Epithelial cell of prostate (primary cell): ENCODE data around the gene IGF2.
"Not testable (repeated sequence)": the region's sequence is repeated elsewhere in the genome, so short reads cannot be mapped to it uniquely, and the experiment has no call there.

Source experiments
- DNase-seq: peaks from one replicate; pipeline ENCODE4 v3.0.0-alpha.2; 2011; ENCODE audit warnings: low read depth, low spot score
- H3K27ac ChIP-seq: fragments of 450-650 bp; 2 replicates; pipeline ENCODE4 v1.5.1; 2017; ENCODE audit warnings: mild to moderate bottlenecking

The IGF2 gene, protein sequence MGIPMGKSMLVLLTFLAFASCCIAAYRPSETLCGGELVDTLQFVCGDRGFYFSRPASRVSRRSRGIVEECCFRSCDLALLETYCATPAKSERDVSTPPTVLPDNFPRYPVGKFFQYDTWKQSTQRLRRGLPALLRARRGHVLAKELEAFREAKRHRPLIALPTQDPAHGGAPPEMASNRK

DNA sequence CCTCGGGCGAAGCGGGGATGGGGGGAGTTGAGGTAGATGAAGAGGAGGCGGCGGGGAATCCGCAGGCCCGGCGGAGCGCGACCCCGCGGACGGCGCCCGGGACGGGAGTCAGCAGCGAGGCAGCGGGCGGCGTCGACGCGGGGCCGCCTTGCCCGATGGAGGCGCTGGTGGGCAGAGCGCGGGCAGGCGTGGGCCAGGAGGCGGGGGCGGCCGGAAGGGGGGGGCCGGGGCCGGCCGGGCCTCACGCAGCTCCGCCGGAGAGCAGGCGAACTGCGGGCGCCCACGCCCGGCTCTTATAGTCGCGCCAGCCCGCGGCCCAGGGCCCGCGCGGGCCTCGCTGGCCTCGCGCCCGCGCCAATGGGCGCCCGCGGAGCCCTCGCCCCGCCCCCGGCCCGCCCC, at the start of gene IGF2:
IGF2 (minus strand) TSS at position 267 of the 399 bp plus-strand sequence. CDS start 3,866 bp downstream, outside the sequence.
- DNase-seq: no peak
- H3K27ac ChIP-seq: no peak within 1 kb of the TSS

DNA sequence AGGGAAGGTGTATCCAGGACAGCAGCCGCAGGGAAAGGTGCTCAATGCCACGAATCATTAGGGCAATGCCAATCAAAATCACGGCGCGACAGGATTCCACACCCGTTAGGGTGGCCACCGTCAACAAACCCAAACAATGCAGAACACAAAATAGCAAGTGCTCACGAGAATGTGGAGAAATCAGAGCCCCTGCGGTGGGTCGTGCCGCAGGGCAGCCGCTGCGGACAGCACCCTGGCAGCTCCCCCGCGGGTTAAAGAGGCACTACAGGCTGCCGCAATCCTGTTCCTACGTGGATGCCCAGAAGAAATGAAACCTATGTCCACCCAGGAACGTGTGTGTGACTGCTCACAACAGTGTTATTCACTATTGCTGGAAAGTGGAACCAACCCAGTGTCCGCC, 49.6 kb upstream of the IGF2 start:
- no peak for DNase-seq
- no peak overlapping the region for H3K27ac ChIP-seq

DNA sequence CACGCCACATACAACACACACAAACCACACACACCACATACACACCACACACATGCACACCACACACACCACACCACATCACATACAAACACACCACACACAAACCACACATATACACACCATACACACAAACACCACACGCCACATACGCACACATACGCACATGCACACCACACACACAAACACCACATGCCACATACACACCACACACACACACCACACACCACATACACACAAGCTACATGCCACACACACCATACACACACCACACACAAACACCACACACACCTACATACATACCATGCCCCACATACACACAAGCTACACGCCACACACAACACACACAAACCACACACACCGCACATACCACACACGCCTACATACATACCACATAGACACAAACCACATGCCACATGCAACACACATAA, 48.1 kb upstream of the IGF2 start:
- DNase-seq: no peak
- H3K27ac ChIP-seq: no peak overlapping the region

DNA sequence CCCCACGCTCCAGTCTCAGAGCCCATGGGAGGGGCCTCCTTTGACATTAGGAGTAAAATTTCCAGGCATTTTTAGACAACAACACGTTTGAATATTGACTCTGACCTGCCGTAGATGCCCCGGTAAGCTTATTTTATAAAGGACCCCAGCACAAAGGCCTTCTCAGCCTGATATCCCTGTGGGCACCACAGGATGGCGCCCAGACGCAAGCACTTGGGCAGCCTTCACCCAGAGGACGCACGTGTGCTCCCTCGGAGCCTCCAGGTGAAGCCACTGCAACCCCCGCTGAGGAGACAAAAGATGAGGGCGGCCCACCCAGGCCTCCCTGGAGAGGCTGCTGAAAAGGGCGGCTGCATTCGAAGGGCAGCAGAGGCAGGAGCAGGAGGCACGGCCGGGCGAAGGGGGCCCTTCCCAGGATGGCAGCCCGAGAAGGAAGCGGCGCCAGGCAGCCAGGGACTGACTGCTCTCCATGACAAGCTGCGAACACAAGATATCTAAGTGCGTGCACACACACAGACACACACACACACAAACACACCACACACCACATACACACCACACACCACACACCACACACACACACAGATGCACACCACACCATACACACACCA, 47.6 kb upstream of the IGF2 start:
- no peak for DNase-seq
- no peak overlapping the region for H3K27ac ChIP-seq

DNA sequence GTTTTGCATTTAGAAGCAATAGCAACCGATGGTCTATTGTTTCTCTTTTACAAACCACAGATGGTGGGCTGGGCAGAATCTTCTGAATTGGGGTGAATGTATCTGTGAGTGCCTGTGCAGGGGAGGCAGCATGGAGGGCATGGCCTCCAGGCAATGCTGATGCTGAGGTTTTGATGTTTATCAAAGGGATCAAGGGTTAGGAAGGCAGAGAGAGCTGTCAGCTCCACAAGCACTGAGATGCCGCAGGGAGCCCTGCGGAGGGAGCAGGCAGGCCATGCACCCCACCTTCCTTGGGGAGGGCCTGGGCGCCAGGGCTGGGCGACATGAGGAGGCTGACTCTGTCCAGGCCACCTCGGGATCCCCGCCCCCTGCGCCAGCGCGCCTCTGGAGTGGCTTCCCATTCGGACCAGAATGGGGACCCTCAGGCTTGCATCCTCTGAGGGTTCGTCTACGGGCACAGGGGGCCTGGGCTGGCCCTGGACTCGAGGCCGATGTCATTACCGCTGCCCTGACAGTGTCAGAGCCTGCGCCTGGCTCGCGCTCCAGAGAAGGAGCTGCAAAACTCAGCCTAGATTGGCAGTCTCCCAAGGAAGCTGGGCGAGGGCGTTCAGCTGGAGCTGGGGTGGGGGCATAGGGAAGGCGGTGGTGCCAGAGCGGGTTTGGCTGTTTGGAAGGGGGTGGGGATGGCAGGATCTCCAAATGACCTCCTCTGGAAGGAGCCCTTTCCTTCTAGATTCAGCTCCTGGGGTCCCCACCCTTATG, 46.3 kb upstream of the IGF2 start:
- DNase-seq: no peak
- H3K27ac ChIP-seq: no peak overlapping the region

DNA sequence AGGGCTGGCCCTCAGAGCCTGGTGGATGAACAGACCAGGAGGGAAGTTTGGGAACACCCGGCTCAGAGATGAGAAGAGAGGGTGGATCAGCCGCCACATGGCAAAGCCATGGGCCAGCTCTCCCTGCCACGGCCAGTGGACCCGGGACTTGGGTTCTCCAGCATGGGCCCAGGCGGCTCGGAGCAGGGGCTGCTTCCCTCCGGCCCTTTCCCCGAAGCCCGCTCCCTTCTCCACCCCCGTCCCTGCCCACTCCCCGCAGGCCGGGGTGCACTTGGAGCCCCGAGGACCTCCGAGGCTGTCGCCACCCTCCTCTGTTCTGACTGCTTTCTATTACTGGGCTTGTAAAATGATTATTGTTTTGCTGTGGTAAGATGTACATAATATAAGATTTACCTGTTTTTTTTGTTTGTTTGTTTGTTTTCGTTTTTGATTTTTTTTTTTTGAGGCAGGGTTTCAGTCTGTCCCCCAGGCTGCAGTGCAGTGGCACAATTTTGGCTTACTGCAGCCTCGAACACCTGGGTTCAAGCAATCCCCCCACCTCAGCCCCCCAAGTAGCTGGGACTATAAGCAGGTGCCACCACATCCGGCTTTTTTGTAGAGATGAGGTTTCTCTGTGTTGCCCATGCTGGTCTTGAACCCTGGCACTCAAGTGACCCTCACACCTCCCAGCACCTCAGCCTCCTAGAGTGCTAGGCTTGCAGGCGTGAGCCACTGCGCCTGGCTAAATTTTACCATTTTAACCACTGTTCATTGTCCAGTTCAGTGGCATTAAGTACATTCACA, 43.7 kb upstream of the IGF2 start:
- no peak for DNase-seq
- H3K27ac ChIP-seq: no peak overlapping the region

DNA sequence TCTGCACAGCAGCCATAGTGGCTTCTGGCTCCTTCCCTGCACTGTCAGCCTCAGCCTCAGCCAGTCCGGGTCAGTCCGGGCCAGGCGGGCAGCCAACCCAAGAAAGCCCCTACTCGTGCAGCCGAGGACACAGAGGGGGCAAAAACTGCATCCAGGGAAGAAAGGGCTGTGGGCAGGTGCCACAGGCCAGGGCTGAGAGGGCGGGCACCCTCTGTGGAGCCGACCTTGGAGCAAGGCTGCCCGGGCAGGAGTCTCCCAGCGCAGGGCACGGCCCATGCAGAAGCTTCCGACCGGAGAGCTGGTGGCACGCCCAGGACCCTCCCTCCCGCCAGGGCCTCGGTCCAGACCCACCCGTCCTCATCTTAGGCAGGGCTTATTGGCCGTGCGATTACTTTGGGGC, 42.9 kb upstream of the IGF2 start:
- no peak overlapping the region for H3K27ac ChIP-seq
- no peak for DNase-seq

DNA sequence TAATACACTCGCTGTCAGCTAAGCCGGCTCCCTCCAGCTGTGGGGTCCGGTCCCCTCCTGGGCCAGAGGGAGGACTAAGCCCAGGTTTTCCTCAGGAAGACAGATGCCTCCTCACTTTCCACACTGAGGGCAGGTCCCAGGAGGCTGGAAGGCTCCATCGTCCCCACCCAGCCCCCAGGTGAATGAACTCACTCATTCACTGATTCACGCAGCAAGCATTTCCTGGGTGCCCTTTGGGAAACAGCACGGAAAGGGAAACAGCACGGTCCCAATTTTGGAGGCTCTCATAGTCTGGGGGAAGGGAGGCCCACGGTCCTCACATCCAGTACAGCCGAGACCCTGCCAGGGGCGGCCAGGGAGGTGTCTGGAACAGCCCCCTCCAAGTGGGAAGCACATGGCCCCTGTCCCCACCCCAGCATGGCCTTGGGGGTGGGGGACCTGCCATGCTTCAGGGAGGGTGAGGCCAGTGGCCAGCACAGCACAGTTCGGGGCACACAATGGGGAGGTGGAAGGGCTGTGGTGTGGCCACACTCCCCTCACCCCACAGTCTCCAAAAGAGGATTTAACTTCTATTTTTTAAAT, 41.7 kb upstream of the IGF2 start:
- peak overlapping the region; percentile 77 for H3K27ac ChIP-seq
- DNase-seq: no peak

DNA sequence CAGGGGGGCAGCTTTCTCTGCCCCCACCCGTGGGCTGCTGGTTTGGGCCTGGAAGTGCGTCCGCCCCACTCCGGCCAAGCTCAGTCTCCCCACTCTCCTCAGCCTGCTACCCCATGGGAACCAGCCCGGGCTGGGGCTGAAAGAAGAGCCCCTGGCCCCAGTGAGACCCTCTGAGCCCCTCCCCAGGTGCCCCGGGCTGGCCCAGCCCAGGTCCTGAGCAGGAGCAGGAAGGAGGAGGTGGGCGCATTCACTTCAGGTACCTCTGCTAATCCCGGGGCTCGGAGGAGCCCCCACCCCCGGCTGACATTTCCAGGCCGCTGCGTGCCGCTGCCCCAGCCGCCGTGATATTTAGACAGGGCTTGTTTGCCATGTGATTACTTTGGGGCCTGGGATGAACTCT, 41.2 kb upstream of the IGF2 start:
- no peak for DNase-seq

DNA sequence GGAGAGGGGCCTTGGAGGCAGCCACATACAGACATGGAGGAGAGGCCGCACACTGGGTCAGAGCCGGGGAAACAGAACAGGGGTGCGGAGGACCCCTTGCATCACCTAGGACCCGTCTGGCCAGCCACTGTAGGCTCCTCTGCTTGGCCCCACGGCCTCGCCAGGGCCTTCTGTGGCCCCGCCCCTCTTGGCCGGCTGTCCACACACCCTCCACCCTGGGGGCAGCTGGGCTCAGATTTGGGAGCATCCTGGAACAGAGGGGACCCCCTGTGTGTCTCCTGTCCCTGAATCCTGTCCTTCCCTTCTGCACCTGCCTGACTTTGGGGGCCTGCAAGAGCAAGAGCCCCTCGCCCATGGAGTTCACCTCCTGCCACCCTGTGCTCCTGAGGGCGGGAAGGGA, 40.3 kb upstream of the IGF2 start:
- H3K27ac ChIP-seq: peak overlapping the region; percentile 77
- no peak for DNase-seq

More for the DNA sequence above, 41.2 kb upstream of the IGF2 start:
- peak overlapping the region; percentile 77 for H3K27ac ChIP-seq

DNA sequence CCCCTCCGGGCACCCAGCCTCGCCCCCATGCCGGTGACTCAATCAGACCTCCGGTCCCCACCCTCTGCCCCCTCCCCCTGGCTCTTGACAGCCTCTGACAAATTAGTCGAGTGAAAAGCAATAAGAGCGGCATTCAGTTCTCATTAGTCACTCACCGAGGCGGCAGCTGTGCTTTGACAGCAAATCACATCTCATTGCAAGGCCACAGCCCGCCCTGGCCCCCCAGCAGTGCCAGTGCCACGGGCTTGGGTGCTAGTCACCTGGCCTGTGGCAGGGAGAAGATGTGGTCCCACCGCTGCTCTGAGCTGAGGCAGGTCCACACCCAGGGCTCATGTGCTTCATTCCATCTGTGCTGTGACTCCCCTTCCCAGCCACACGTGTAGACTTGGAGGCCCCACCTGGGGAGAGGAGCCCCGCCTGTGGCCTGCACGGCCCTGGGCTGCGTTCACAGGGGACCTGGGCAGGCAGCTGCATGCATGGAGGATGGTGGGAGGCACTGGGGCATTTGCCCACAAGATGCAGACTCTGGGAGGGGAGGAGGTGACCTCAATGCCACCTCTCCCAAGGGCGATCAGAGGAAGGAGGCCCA, 39.8 kb upstream of the IGF2 start:
- peak overlapping the region; percentile 77 for H3K27ac ChIP-seq
- peak; percentile 51 for DNase-seq

DNA sequence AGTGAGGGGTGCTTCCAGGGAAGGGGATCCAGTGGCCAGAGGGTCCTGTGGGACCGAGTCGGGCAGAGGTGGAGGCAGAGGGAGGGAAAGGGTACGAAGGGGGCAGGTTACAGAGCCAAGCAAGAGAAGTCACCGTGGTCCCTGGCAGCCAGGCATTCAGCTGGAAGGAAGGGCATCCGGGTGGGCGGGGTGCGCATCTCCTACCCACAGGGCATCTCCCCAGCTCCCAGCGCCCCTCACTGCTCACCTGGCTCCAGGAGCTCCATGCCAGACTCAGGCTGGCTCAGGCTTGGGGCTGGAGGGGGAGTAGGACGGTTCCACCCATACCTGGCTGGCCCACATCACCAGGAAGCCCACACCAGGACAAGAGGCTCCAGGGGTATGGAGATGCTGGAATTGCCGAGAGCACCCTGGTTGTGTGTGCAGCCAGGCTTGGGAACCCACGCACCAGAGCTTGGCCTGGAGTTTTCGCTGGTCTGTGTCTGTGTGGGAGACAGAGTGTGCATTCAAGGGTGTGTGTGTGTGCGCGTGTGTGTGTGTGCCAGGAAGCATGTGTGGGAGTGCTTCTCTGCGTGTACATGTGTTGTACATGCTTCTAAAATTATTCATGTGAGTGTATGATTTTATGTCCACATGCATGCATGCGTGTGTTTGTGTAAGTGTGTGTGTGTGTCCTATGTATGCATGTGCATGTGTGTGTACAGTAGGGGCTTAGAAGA, 39.0 kb upstream of the IGF2 start:
- H3K27ac ChIP-seq: peak overlapping the region; percentile 77
- DNase-seq: not testable (repeated sequence)

DNA sequence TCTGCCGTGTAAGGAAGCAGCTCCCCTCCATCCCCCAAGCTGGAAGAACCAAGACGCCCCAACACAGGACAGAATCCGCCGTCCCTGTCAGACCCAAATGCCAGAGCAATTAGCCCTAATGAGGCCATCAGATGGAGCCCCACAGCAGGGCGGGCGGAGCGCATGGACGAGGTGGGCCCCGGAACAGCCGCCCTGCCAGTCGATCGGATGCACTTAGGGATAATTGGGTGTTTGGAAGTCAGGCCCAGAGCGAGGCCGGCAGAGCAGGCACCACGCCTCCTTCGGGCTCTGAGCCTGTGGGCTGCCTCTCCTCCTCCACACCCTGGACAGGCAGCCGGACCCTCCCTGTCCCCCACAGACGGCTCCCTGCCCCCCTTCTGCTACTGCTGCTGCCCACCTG, 37.9 kb upstream of the IGF2 start:
- DNase-seq: no peak
- H3K27ac ChIP-seq: no peak overlapping the region

DNA sequence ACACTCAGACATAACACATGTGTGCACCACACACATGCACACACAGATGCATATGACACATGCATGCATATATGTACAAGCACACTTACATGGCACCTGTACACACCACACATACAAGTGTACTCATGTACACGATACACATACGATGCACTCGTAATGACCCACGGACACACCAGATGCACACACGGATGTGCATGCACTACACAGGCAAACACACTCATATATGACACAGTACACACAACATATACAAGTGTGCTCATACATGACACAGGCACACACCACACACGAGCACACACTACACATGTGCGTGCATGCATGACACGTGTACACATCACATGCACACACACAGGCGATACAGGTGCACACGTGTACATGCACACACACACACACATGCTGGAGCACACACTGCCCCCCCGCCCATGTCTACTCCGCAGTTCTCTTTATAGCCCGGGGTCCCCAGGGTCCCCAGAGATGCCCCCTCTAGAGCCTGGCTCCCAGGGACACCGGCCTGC, 37.3 kb upstream of the IGF2 start:
- DNase-seq: no peak

DNA sequence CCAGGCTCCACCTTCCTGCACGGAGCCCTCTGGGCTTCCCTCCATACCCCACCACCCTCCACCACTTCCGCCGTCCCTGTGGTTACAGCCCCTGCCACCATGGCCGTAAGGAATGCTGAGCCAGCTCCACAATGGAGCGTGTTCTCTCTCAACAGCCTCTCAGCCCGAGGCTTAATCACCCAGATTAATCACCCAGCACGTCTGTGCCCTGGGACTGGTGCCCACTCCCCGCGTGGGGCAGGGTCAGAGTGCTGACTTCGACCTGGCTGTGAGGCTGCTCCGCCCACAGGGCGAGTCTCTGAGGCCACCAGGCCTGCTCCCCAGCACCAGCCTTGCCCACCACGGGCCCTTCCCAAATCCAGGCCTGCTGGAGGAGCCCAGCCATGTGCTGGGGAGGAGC, 36.5 kb upstream of the IGF2 start:
- DNase-seq: peak; percentile 43

More for the DNA sequence above, 37.3 kb upstream of the IGF2 start:
- no peak overlapping the region for H3K27ac ChIP-seq

DNA sequence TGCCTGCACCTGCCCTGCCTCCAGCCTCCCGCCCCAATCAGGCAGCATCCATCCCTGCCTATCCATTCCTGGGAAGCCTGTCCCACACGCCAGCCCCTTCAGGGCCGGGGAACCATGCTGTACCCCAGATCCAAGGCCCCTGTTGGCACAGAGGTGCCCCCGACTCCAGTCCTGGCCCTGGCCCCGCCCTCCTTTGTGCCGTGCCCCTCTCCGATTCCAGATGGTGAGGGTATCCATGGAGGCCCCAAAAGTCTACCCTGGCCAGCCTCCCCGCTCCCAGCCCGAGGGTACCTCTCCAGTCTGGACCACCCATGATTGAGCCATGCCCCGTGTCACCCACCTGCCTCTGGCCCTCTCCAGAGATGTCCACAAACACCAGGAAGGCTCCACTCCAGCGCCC, 35.2 kb upstream of the IGF2 start:
- H3K27ac ChIP-seq: no peak overlapping the region
- no peak for DNase-seq

More for the DNA sequence above, 36.5 kb upstream of the IGF2 start:
- H3K27ac ChIP-seq: peak overlapping the region; percentile 55

DNA sequence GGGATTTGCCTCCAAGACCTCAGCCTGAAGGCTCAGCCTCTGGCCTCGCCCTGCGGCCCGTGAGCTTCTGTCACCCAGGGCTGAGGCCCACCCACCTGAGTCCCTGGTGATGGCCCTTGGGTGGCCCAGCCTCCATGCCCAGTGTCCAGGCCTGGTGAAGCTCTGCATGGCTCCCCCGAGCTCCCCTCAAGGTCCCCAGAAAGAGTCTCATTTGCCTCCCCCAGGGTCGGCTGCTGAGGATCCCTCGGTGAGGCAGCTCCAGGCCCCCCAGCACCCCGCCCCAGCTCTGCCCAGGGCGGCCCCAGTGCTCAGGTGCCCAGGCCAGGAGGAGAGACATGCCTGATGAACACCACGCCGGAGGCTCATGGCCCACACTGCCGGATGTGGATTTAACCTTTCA, 34.6 kb upstream of the IGF2 start:
- H3K27ac ChIP-seq: no peak overlapping the region

DNA sequence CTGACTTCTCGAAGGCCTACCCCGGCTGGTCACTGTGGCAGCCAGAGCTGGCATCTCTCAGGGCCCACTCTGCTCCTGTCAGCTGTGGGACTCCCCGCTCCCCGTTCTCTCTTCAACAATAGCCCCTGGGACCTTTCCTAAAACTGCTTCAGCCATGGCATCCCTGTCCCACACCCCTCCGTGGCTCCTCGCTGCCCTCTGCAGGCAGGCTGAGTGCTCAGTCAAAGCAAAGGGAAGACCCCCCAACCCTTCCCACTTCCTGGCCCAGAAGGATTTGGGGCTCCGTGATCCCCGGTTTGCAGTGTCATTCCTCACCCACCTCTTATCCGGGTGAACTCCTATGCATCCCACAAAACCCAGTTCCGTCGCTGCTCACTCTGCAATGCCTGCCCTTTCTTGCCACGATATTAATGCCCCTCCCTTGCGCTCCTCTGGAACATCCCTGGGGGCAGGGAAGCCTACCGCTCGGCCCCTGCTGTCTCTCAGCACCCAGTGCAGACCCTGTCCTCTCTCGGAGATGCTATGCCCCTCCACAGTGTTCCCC, 34.0 kb upstream of the IGF2 start:
- no peak overlapping the region for H3K27ac ChIP-seq
- no peak for DNase-seq

More for the DNA sequence above, 34.6 kb upstream of the IGF2 start:
- no peak for DNase-seq

DNA sequence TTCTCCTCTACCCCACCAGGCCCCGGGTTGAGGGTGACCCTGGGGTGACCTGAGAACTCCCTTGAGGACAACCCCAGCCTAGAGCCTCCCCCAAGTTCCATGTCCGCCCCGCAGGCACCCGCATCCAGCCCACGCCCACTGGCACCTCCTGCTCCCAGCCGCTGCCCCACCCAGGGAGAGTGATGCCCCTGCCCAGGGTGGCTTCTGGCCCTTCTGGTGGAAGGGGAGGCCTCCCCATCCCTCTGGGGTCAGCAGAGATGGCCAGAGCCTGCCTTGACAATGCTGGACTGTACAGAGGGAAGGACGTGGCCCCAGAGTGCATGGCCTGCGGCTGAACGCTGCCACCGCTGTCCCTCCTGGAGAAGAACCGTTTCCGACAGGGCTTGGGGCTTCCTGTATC, 33.5 kb upstream of the IGF2 start:
- no peak for DNase-seq
- H3K27ac ChIP-seq: no peak overlapping the region
